ENCODE measurements around the gene CDH5.

CDH5 gene

GRCh38 chr16:66375451-66375850 lies 9.0 kb downstream of the CDH5 start:
- DNase-seq, result no peak

- DNase-seq, result no peak
These were observed 9.6 kb downstream of the CDH5 start for GRCh38 chr16:66376114-66376513.

GRCh38 chr16:66376577-66377305 lies 10.2 kb downstream of the CDH5 start:
- no peak for DNase-seq

GRCh38 chr16:66377324-66377723 lies 10.8 kb downstream of the CDH5 start:
- no peak for DNase-seq

GRCh38 chr16:66378741-66379570 lies 12.5 kb downstream of the CDH5 start:
- no peak for DNase-seq

- no peak for DNase-seq
These were observed 13.1 kb downstream of the CDH5 start for GRCh38 chr16:66379571-66379941.

GRCh38 chr16:66380421-66380820 lies 13.9 kb downstream of the CDH5 start:
- DNase-seq, result no peak

- DNase-seq, result no peak
These were observed 15.2 kb downstream of the CDH5 start for GRCh38 chr16:66381585-66382170.

- no peak for DNase-seq
These were observed 15.9 kb downstream of the CDH5 start for GRCh38 chr16:66382171-66382965.

- DNase-seq, result no peak
These were observed 16.4 kb downstream of the CDH5 start for GRCh38 chr16:66382966-66383299.

- no peak for DNase-seq
These were observed 17.1 kb downstream of the CDH5 start for GRCh38 chr16:66383551-66383950.

GRCh38 chr16:66385415-66385814 lies 18.9 kb downstream of the CDH5 start:
- DNase-seq, result no peak

- no peak for DNase-seq
These were observed 20.4 kb downstream of the CDH5 start for GRCh38 chr16:66386629-66387622.

GRCh38 chr16:66387817-66388332 lies 21.4 kb downstream of the CDH5 start:
- DNase-seq, result no peak

GRCh38 chr16:66388350-66389139 lies 22.1 kb downstream of the CDH5 start:
- no peak for DNase-seq

- no peak for DNase-seq
These were observed 23.0 kb downstream of the CDH5 start for GRCh38 chr16:66389256-66390176.

GRCh38 chr16:66390346-66391108 lies 24.0 kb downstream of the CDH5 start:
- no peak for DNase-seq

GRCh38 chr16:66391726-66392670 lies 25.5 kb downstream of the CDH5 start:
- no peak for DNase-seq

All from CD4-positive, alpha-beta T cell treated with Interleukin-1 beta for 1 hour (primary cell).